Hepatocyte (in vitro differentiated cells): ENCODE results near the gene CCDC159. TPM values are rescaled to one million over a fixed set of nuclear protein-coding genes. Genes with fewer than 3 reads are reported as not detected.

Experiments used
- DNase-seq: peaks from one replicate; pipeline ENCODE4 v3.0.0-alpha.2; 2016; ENCODE audit warnings: low spot score
- H2AFZ ChIP-seq: fragments of 200-600 bp; sonication (generic); 2 replicates; pipeline ENCODE4 v1.6.0; 2016; ENCODE audit warnings: antibody characterized with exemption, mild to moderate bottlenecking
- H3K27ac ChIP-seq: fragments of 200-600 bp; sonication (generic); 2 replicates; pipeline ENCODE4 v1.5.1; 2016; ENCODE audit warnings: mild to moderate bottlenecking
- H3K27me3 ChIP-seq: fragments of 200-600 bp; sonication (generic); 2 replicates; pipeline ENCODE4 v1.6.1; 2016
- H3K36me3 ChIP-seq: fragments of 200-600 bp; sonication (generic); replicated peaks from 2 replicates; pipeline ENCODE4 v1.5.1; 2016; ENCODE audit warnings: low read depth; ENCODE audit not compliant: insufficient read depth
- H3K4me1 ChIP-seq: fragments of 200-600 bp; sonication (generic); 2 replicates; pipeline ENCODE4 v1.5.1; 2016; ENCODE audit warnings: mild to moderate bottlenecking, moderate library complexity; ENCODE audit not compliant: insufficient read depth
- H3K4me2 ChIP-seq: fragments of 200-600 bp; sonication (generic); 2 replicates; pipeline ENCODE4 v1.6.0; 2016
- H3K4me3 ChIP-seq: fragments of 200-600 bp; sonication (generic); 2 replicates; pipeline ENCODE4 v1.5.1; 2016; ENCODE audit warnings: mild to moderate bottlenecking
- H3K79me2 ChIP-seq: fragments of 200-600 bp; sonication (generic); 2 replicates; pipeline ENCODE4 v1.6.0; 2017; ENCODE audit warnings: mild to moderate bottlenecking
- H3K9me2 ChIP-seq: fragments of 200-600 bp; sonication (generic); replicated peaks from 2 replicates; pipeline ENCODE4 v1.6.0; 2017; ENCODE audit warnings: mild to moderate bottlenecking; ENCODE audit not compliant: insufficient read depth
- H3K9me3 ChIP-seq: fragments of 200-600 bp; sonication (generic); 2 replicates; pipeline ENCODE4 v1.5.1; 2016; ENCODE audit warnings: low read depth, mild to moderate bottlenecking
- H4K20me1 ChIP-seq: fragments of 200-600 bp; sonication (generic); 2 replicates; pipeline ENCODE4 v1.6.0; 2016; ENCODE audit warnings: mild to moderate bottlenecking; ENCODE audit not compliant: insufficient read depth, poor library complexity, severe bottlenecking
- CTCF ChIP-seq: fragments of 200-600 bp; sonication (generic); IDR thresholded peaks from 2 replicates; pipeline ENCODE4 v1.5.1; 2016; ENCODE audit warnings: antibody characterized with exemption, mild to moderate bottlenecking; ENCODE audit not compliant: poor library complexity
- EZH2 ChIP-seq: fragments of 200-600 bp; sonication (generic); IDR thresholded peaks from 2 replicates; pipeline ENCODE4 v1.6.1; 2016; ENCODE audit warnings: antibody characterized with exemption, mild to moderate bottlenecking, borderline replicate concordance
- EZH2phosphoT487 ChIP-seq: fragments of 200-600 bp; sonication (generic); IDR thresholded peaks from one replicate; pipeline ENCODE4 v1.6.1; 2018; ENCODE audit warnings: antibody characterized with exemption, mild to moderate bottlenecking, low read depth, moderate library complexity; ENCODE audit not compliant: unreplicated experiment, severe bottlenecking
- WGBS: methylation state at CpG from one replicate; pipeline ENCODE4 v1.1.6; 2016; ENCODE audit warnings: low lambda C conversion rate; ENCODE audit errors: missing lambda C conversion rate; 5-methylcytosine and 5-hydroxymethylcytosine counted together
- polyA plus RNA-seq: library from polyadenylated mRNA; unstranded; fragments of >200 nt; fragmentation: Nextera tagmentation; extraction: Ambion mirVana; gene quantifications from 2 replicates; pipeline ENCODE4 v1.2.1, GENCODE V29; 2016
- total RNA-seq: library from RNA; depleted of rRNA; stranded (reverse); fragments of >200 nt; gene quantifications from 2 replicates; pipeline ENCODE4 v1.2.3, GENCODE V29; 2014

The CCDC159 gene
- total and polyA plus RNA-seq, 2 experiments from 2014 or later, result 10.1 to 27.1 TPM

GRCh38 chr19:11324748-11325389 lies 21.4 kb upstream of the CCDC159 start:
- Histone ChIP-seq H3K4me3 (no peak overlapping the region), H3K4me1 (peaks cover 31% of the 10 kb centered on the region), H3K36me3 (no peaks in the 10 kb centered on the region), H3K79me2 (no peaks in the 10 kb centered on the region), H3K27ac (peak overlapping the region; percentile 81), H3K4me2 (peak overlapping the region; percentile 65), H3K9me2 (no peaks in the 10 kb centered on the region), H3K27me3 (no peaks in the 10 kb centered on the region), H4K20me1 (no peaks in the 10 kb centered on the region), H2AFZ (no peak overlapping the region), H3K9me3 (no peaks in the 10 kb centered on the region)
- no peak for DNase-seq
- no peak for TF ChIP-seq EZH2
- no peak for TF ChIP-seq CTCF
- no peak for TF ChIP-seq EZH2phosphoT487
- 85% methylated on average over 17 of the region's 17 CpGs for WGBS

DNA sequence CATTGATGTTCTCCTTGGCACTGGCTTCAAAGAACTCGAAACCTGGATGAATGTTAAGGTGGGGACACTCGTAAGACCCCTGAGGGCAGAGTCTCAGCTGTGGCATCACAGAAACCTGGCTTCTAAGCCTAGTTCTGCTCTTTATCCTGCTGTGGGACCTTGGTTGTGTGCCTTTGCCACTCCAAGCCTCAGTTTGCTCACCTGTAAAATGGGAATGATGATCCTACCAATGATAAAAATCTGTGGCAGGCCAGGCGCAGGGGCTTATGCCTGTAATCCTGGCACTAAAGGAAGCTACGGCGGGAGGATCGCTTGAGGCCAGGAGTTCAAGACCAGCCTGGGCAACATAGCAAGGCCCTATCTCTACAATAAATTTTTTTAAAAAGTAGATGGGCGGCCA lies 20.8 kb upstream of the CCDC159 start:
- Histone ChIP-seq H3K4me3 (no peak overlapping the region), H2AFZ (no peak overlapping the region), H3K4me2 (no peak overlapping the region), H3K9me3 (no peaks in the 10 kb centered on the region), H4K20me1 (no peaks in the 10 kb centered on the region), H3K27me3 (no peaks in the 10 kb centered on the region), H3K36me3 (no peaks in the 10 kb centered on the region), H3K4me1 (peaks cover 31% of the 10 kb centered on the region), H3K9me2 (no peaks in the 10 kb centered on the region), H3K79me2 (no peaks in the 10 kb centered on the region), H3K27ac (no peak overlapping the region)
- no peak for DNase-seq
- 98% methylated on average over 7 of the region's 7 CpGs for WGBS
- TF ChIP-seq CTCF, result no peak
- TF ChIP-seq EZH2phosphoT487, result no peak
- TF ChIP-seq EZH2, result no peak

- no peak for DNase-seq
- 79% methylated on average over 4 of the region's 4 CpGs for WGBS
- peaks cover 4% of the 10 kb centered on the region for H3K79me2 ChIP-seq
- no peak overlapping the region for H3K4me2 ChIP-seq
- H4K20me1 ChIP-seq, result no peaks in the 10 kb centered on the region
- H3K4me1 ChIP-seq, result no peaks in the 10 kb centered on the region
- H3K27ac ChIP-seq, result no peak overlapping the region
- H3K27me3 ChIP-seq, result no peaks in the 10 kb centered on the region
- H3K9me3 ChIP-seq, result no peaks in the 10 kb centered on the region
- no peak for TF ChIP-seq EZH2
- TF ChIP-seq EZH2phosphoT487, result no peak
- no peak for TF ChIP-seq CTCF
- no peaks in the 10 kb centered on the region for H3K36me3 ChIP-seq
- no peaks in the 10 kb centered on the region for H3K9me2 ChIP-seq
- no peak overlapping the region for H3K4me3 ChIP-seq
- H2AFZ ChIP-seq, result no peak overlapping the region
Observed at GRCh38 chr19:11330127-11330526, 16.2 kb upstream of the CCDC159 start.

DNA sequence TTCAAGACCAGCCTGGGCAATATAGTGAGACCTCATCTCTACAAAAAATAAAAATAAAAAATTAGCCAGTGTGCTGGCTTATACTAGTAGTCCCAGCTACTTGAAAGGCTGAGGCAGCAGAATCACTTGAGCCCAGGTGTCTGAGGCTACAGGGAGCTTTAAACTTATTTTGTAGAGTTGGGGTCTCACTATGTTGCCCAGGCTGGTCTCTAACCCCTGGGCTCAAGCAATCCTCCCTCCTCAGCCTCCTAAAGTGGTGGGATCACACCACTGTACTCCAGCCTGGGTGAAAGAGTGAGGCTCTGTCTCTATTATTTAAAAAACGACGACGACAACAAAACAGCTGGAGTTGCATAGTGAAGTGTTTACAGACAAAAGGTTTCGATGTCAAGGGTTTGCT lies 14.8 kb upstream of the CCDC159 start:
- Histone ChIP-seq H3K36me3 (no peaks in the 10 kb centered on the region), H3K9me3 (no peaks in the 10 kb centered on the region), H3K4me2 (no peak overlapping the region), H2AFZ (no peak overlapping the region), H3K27me3 (no peaks in the 10 kb centered on the region), H3K27ac (no peak overlapping the region), H3K4me1 (no peaks in the 10 kb centered on the region), H3K4me3 (no peak overlapping the region), H3K79me2 (peaks cover 17% of the 10 kb centered on the region), H4K20me1 (no peaks in the 10 kb centered on the region), H3K9me2 (no peaks in the 10 kb centered on the region)
- TF ChIP-seq EZH2 (no peak), CTCF (no peak), EZH2phosphoT487 (no peak)
- no peak for DNase-seq
- 95% methylated on average over 4 of the region's 4 CpGs for WGBS
